Caco-2 (cell line): ENCODE data around the gene AURKAIP1. TPM values are rescaled to one million over a fixed set of nuclear protein-coding genes. Genes with fewer than 3 reads are reported as not detected.
A peak's percentile ranks its signal among the peaks of the same experiment; 100 is the strongest.

Experiments used
- BruUV-seq: library from RNA; stranded (reverse); fragments of 400-500 nt; replicated peaks from 2 replicates; lab custom pipeline; 2021; lab: Mats Ljungman, UMichigan
- CTCF ChIA-PET: fragments of 300-600 bp; sonication (Branson Sonifier 250); formaldehyde crosslinking; loops from one replicate; lab custom pipeline; 2022; ENCODE audit warnings: antibody characterized with exemption; lab: Charles Lee
- POLR2A ChIA-PET: fragments of 300-600 bp; sonication (Branson Sonifier 250); formaldehyde crosslinking; loops from one replicate; lab custom pipeline; 2022; ENCODE audit warnings: antibody characterized with exemption; lab: Charles Lee
- DNase-seq, 2 experiments: peaks; one replicate each; pipeline versions ENCODE4 v3.0.0 to v3.0.0-alpha.2; 2020 to 2022
- H3K27me3 ChIP-seq: replicated peaks from 2 replicates; pipeline ENCODE4 v1.6.0; 2011; ENCODE audit warnings: low read length; ENCODE audit not compliant: control insufficient read depth, insufficient read depth
- H3K36me3 ChIP-seq: 2 replicates; pipeline ENCODE4 v1.5.1; 2011; ENCODE audit warnings: low read length; ENCODE audit not compliant: control insufficient read depth, insufficient read depth
- H3K4me1 ChIP-seq: fragments of 250-450 bp; sonication (Bioruptor Pico); 2 replicates; pipeline ENCODE4 v1.5.1; 2020; ENCODE audit warnings: mild to moderate bottlenecking
- H3K4me3 ChIP-seq: 2 replicates; pipeline ENCODE4 v1.5.1; 2011; ENCODE audit warnings: low read depth, mild to moderate bottlenecking, control low read depth, low read length
- H3K9me3 ChIP-seq: fragments of 250-450 bp; sonication (Bioruptor Pico); 2 replicates; pipeline ENCODE4 v1.5.1; 2020; ENCODE audit warnings: mild to moderate bottlenecking, moderate library complexity
- H3K27ac Mint-ChIP-seq: one replicate; pipeline ENCODE4 v1.8.0; 2022; ENCODE audit warnings: mixed read lengths; ENCODE audit not compliant: unreplicated experiment
- H3K27me3 Mint-ChIP-seq: one replicate; pipeline ENCODE4 v1.8.0; 2022; ENCODE audit warnings: mixed read lengths; ENCODE audit not compliant: insufficient read depth, unreplicated experiment
- H3K36me3 Mint-ChIP-seq: one replicate; pipeline ENCODE4 v1.8.0; 2022; ENCODE audit warnings: mild to moderate bottlenecking, mixed read lengths; ENCODE audit not compliant: insufficient read depth, unreplicated experiment
- H3K4me1 Mint-ChIP-seq: one replicate; pipeline ENCODE4 v1.8.0; 2022; ENCODE audit warnings: low read depth, mixed read lengths; ENCODE audit not compliant: unreplicated experiment
- H3K4me3 Mint-ChIP-seq: one replicate; pipeline ENCODE4 v1.8.0; 2022; ENCODE audit warnings: mild to moderate bottlenecking, moderate library complexity, mixed read lengths; ENCODE audit not compliant: unreplicated experiment
- H3K9me3 Mint-ChIP-seq: one replicate; pipeline ENCODE4 v1.8.0; 2022; ENCODE audit warnings: mixed read lengths; ENCODE audit not compliant: unreplicated experiment
- CTCF ChIP-seq, 2 experiments: fragments of 200-600 bp in 1 of 2; IDR thresholded peaks; 1 replicate in 1 of 2; 2 replicates in 1 of 2; pipeline versions ENCODE4 v1.5.1 to v1.8.0; 2011 to 2022; ENCODE audit warnings: antibody characterized with exemption in 1 of 2, control low read depth in 1 of 2, inconsistent platforms in 1 of 2, low read depth in 1 of 2, low read length in 1 of 2, mild to moderate bottlenecking in 1 of 2, moderate library complexity in 1 of 2; ENCODE audit not compliant: insufficient read depth in 1 of 2, severe bottlenecking in 1 of 2, unreplicated experiment in 1 of 2
- intact Hi-C: fragments of 100-400 bp; cut with micrococcal nuclease; formaldehyde crosslinking; loops from one replicate; pipeline ENCODE4 v1.10.0; 2022; ENCODE audit not compliant: unreplicated experiment
- total RNA-seq: library from RNA; stranded (reverse); gene quantifications from 2 replicates; pipeline ENCODE4 v1.2.3, GENCODE V29; 2022

The AURKAIP1 gene
- total RNA-seq, 1 experiment from 2014 or later = 187 TPM

GRCh38 chr1:1345384-1345783 is 29.6 kb downstream of the AURKAIP1 start:
- H3K27me3 ChIP-seq = no peaks in the 10 kb centered on the region
- no peaks in the 10 kb centered on the region for H3K9me3 ChIP-seq
- DNase-seq = no peak
- H3K36me3 ChIP-seq = no peaks in the 10 kb centered on the region; the same call in none of the 2 replicates
- TF ChIP-seq CTCF (IDR thresholded peaks at IDR 0.05; ENCODE audit: insufficient read depth in 1 of 2, low read depth in 1 of 2, low read length in 1 of 2, severe bottlenecking in 1 of 2, unreplicated experiment in 1 of 2) = no peak
- intact Hi-C loops = loop anchor here (10.0 kb wide), 1 partner anchor 159 kb away; no protein-coding TSS in a partner anchor
- no peaks in the 10 kb centered on the region for H3K4me1 Mint-ChIP-seq
- H3K9me3 Mint-ChIP-seq = no peaks in the 10 kb centered on the region
- H3K36me3 Mint-ChIP-seq = peaks cover 19% of the 10 kb centered on the region
- no peaks in the 10 kb centered on the region for H3K27me3 Mint-ChIP-seq
- H3K4me3 ChIP-seq = no peak overlapping the region
- H3K27ac Mint-ChIP-seq = no peak overlapping the region
- BruUV-seq = no TSS peak
- H3K4me1 ChIP-seq = peaks cover 14% of the 10 kb centered on the region
- no peak overlapping the region for H3K4me3 Mint-ChIP-seq
- CTCF ChIA-PET = no interaction called here
- POLR2A ChIA-PET = no interaction called here

- peaks cover 25% of the 10 kb centered on the region for H3K36me3 Mint-ChIP-seq
- Histone ChIP-seq H3K4me3 (no peak overlapping the region), H3K36me3 (no peaks in the 10 kb centered on the region; the same call in none of the 2 replicates), H3K9me3 (no peaks in the 10 kb centered on the region), H3K27me3 (no peaks in the 10 kb centered on the region), H3K4me1 (peaks cover 14% of the 10 kb centered on the region)
- no peak for DNase-seq
- no TSS peak for BruUV-seq
- ChIA-PET POLR2A (no interaction called here), CTCF (no interaction called here)
- no peaks in the 10 kb centered on the region for H3K27me3 Mint-ChIP-seq
- H3K9me3 Mint-ChIP-seq = no peaks in the 10 kb centered on the region
- TF ChIP-seq CTCF (IDR thresholded peaks at IDR 0.05; ENCODE audit: insufficient read depth in 1 of 2, low read depth in 1 of 2, low read length in 1 of 2, severe bottlenecking in 1 of 2, unreplicated experiment in 1 of 2) = peak in 1 of 2 experiments; percentile 29
- no peak overlapping the region for H3K4me3 Mint-ChIP-seq
- no peak overlapping the region for H3K27ac Mint-ChIP-seq
- intact Hi-C loops = loop anchor here (10.0 kb wide), 1 partner anchor 160 kb away; no protein-coding TSS in a partner anchor
- H3K4me1 Mint-ChIP-seq = no peaks in the 10 kb centered on the region
Measured at GRCh38 chr1:1344655-1345361, 30.2 kb downstream of the AURKAIP1 start.

GRCh38 chr1:1343811-1344421 is 31.1 kb downstream of the AURKAIP1 start:
- intact Hi-C loops = loop anchor here (10.0 kb wide), 1 partner anchor 161 kb away; no protein-coding TSS in a partner anchor
- Histone ChIP-seq H3K27me3 (no peaks in the 10 kb centered on the region), H3K36me3 (no peaks in the 10 kb centered on the region; the same call in none of the 2 replicates), H3K9me3 (no peaks in the 10 kb centered on the region), H3K4me3 (no peak overlapping the region), H3K4me1 (peaks cover 14% of the 10 kb centered on the region)
- no peaks in the 10 kb centered on the region for H3K9me3 Mint-ChIP-seq
- no peaks in the 10 kb centered on the region for H3K4me1 Mint-ChIP-seq
- DNase-seq = no peak
- TF ChIP-seq CTCF (IDR thresholded peaks at IDR 0.05; ENCODE audit: insufficient read depth in 1 of 2, low read depth in 1 of 2, low read length in 1 of 2, severe bottlenecking in 1 of 2, unreplicated experiment in 1 of 2) = no peak
- H3K27me3 Mint-ChIP-seq = no peaks in the 10 kb centered on the region
- H3K27ac Mint-ChIP-seq = no peak overlapping the region
- ChIA-PET CTCF (no interaction called here), POLR2A (no interaction called here)
- no TSS peak for BruUV-seq
- H3K36me3 Mint-ChIP-seq = peaks cover 27% of the 10 kb centered on the region
- no peak overlapping the region for H3K4me3 Mint-ChIP-seq
